HG03108 (cell line): ENCODE results near the gene AQP6.

Experiments used
- ATAC-seq: cut with Tn5 transposase; IDR thresholded peaks from one replicate; pipeline ENCODE4 v1.9.1; 2021; ENCODE audit warnings: moderate library complexity; ENCODE audit not compliant: unreplicated experiment

AQP6 gene

GRCh38 chr12:49972641-49973360, at the start of gene AQP6:
AQP6 (plus strand) TSS chr12:49972947; CDS start chr12:49973174, 227 bp downstream.
- ATAC-seq: no peak

- no peak for ATAC-seq
Measured at GRCh38 chr12:49923035-49923644, 49.6 kb upstream of the AQP6 start.

GRCh38 chr12:49923880-49924556, 48.7 kb upstream of the AQP6 start:
- no peak for ATAC-seq

GRCh38 chr12:49924628-49925246, 48.0 kb upstream of the AQP6 start:
- no peak for ATAC-seq

- no peak for ATAC-seq
Measured at GRCh38 chr12:49925433-49926204, 47.1 kb upstream of the AQP6 start.

GRCh38 chr12:49928471-49928870, 44.3 kb upstream of the AQP6 start:
- ATAC-seq: no peak

- no peak for ATAC-seq
Measured at GRCh38 chr12:49929581-49929980, 43.2 kb upstream of the AQP6 start.

GRCh38 chr12:49930515-49931288, 42.0 kb upstream of the AQP6 start:
- no peak for ATAC-seq

GRCh38 chr12:49932023-49932422, 40.7 kb upstream of the AQP6 start:
- no peak for ATAC-seq

- ATAC-seq: no peak
Measured at GRCh38 chr12:49932533-49933130, 40.1 kb upstream of the AQP6 start.

GRCh38 chr12:49933796-49934195, 39.0 kb upstream of the AQP6 start:
- ATAC-seq: no peak

- ATAC-seq: no peak
Measured at GRCh38 chr12:49934505-49934904, 38.2 kb upstream of the AQP6 start.

GRCh38 chr12:49936925-49937324, 35.8 kb upstream of the AQP6 start:
- no peak for ATAC-seq

- ATAC-seq: no peak
Measured at GRCh38 chr12:49937639-49938300, 35.0 kb upstream of the AQP6 start.

- no peak for ATAC-seq
Measured at GRCh38 chr12:49939307-49939706, 33.4 kb upstream of the AQP6 start.

- ATAC-seq: no peak
Measured at GRCh38 chr12:49939707-49940106, 33.0 kb upstream of the AQP6 start.

- no peak for ATAC-seq
Measured at GRCh38 chr12:49941556-49942511, 30.9 kb upstream of the AQP6 start.

GRCh38 chr12:49942512-49942893, 30.2 kb upstream of the AQP6 start:
- no peak for ATAC-seq
